ENCODE results near the gene SCN9A. TPM values are rescaled to one million over a fixed set of nuclear protein-coding genes. Genes with fewer than 3 reads are reported as not detected.
"Not testable (repeated sequence)": the region's sequence is repeated elsewhere in the genome, so short reads cannot be mapped to it uniquely, and the experiment has no call there.

Gene SCN9A
- total RNA-seq, 1 donor from 2014 or later = 3.1 TPM

DNA sequence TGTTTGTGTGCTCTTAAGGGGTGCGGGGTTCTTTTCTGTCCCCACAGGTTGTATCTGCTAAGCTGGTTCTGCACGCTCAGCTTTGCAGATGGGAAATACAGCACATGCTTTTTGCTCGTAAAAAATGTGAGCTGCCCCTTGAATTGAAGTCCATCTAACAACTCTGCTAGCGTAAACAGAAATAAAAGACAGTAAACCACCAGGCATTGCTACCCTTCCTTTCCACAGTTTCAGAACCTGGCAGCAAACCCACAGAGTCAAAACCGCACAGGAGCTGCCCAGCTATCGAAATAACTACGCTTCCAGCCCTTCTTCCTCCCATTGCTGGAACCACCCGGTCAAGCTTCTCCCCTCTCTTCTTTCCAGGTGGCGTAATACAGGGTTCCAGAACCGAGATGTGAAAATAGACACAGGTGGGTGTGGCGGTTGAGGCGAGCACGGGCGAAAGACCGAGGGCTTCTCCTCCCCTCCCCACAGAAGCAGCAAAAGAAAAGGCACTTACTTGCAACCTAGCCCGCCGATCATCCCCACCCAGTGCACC, 479 bp downstream of the SCN9A start:
- DNase-seq (ENCODE audit: low spot score) = no peak

DNA sequence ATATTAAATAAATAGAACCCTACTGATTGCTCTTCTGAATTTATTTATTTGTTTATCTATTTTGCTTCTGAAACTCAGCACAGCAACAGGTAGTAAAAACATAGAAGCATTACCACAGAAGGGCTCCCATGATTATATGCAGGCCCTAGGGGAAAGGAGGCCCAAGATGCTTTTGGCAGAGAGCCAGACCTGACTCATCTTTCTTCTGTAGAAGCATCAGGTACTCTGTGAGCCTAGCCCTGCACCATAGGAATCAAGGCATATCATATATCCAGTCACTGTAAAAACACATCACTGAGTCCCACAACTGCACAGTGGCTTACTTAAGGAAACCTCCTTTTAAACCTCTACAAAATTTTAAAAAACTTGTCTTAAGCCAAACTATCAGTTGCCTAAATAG, 1.8 kb downstream of the SCN9A start:
- DNase-seq (ENCODE audit: low spot score) = no peak

DNA sequence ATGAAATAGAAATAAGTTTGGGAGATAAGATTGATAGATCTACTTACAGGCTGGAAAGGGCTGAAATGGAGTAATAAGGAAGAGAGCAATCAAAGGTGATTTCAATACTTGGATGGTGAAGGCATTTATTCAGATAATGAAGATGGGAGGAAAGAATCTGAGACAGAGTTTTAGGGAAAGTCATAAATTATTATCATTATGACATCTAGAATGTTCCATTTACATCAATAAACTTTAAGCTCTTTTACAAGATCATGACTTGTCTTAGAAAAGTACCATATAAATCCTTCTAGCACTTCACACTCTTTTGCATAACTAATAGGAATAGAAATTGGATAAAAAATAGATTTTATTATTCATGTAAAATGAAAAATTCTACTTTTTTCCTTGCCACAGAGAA, 2.2 kb downstream of the SCN9A start:
- DNase-seq (ENCODE audit: low spot score) = no peak

DNA sequence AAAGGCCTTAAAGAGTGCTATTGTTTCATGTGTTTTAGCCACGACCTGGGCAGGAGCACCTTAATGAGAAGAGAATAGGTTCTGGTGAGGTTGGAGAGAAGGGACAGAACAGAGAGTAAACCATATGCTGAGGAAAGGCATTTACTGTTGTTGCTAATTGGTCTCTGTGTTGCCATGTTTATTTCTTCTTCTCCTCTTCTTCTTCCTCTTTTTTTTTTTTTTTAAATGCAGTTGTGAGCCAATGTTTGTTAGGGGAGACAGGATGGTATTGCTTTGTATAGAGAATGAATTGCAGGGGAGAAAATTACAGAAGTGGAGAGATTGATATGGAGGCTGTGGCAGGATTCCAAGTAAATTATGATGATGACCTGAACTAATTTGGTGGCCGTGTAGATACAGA, 2.6 kb downstream of the SCN9A start:
- DNase-seq (ENCODE audit: low spot score) = no peak

DNA sequence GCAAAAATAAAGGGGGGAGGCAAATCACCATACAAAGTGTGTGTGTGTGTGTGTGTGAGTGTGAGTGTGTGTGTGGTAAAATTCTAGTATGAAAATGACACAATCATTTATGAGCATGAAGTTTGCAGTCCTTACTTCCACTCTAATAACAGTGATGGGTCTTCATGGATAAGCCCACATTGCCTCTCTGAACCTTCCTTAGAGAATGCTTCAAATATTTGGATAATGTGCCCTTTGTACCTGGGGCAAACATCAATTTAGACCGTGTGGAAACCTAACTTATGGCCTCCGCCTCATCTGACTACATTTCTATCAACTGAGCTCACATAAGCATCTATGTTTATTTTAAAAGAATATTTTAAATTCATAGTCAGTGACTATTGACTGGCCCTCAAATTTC, 3.7 kb downstream of the SCN9A start:
- no peak for DNase-seq (ENCODE audit: low spot score)

DNA sequence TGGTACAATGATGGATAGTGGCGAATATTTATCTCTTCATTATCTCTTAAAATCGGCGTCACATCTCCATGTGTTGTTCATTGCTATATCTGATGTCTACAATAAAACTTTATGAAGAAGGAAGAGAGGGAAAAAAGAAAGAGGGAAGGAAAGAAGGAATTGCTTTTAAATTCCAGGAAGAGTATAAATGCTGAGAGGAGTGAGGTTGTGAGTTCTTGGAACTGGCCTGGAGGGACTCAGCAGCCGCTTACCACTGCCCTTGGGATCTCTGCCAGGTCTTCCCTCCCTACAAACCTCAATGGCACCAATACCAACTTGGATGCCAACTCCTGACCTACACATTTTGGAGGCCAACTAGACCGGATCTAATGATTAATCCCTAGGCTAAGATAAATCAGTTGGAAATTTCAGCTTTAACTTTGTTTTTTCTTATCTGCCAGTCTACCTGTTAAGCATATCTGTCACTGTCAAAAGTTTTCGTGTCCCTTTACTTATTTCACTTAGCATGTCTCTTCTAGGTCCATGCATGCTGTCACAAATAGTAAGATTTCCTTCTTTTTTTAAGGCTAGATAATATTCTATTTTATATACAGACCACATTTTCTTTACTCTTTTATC, 9.8 kb downstream of the SCN9A start:
- no peak for DNase-seq (ENCODE audit: low spot score)

DNA sequence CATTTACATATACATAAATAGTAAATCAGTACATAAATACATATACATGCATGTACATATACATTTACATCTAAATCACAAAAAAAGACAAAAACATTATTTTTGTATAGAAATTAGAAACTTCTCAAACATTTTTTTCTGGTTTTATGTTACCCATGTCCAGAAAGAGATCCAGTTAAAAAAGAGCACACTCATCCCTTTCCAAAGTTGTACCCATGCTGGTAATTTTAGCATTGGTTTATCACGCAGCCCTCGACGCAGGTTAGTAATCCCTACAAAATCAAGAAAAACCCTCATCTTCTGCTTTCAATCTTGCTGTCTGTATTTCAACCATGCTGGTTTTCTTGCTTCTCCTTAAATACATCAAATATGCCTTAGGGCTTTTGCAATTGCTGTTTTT, 10.5 kb downstream of the SCN9A start:
- DNase-seq (ENCODE audit: low spot score) = no peak

DNA sequence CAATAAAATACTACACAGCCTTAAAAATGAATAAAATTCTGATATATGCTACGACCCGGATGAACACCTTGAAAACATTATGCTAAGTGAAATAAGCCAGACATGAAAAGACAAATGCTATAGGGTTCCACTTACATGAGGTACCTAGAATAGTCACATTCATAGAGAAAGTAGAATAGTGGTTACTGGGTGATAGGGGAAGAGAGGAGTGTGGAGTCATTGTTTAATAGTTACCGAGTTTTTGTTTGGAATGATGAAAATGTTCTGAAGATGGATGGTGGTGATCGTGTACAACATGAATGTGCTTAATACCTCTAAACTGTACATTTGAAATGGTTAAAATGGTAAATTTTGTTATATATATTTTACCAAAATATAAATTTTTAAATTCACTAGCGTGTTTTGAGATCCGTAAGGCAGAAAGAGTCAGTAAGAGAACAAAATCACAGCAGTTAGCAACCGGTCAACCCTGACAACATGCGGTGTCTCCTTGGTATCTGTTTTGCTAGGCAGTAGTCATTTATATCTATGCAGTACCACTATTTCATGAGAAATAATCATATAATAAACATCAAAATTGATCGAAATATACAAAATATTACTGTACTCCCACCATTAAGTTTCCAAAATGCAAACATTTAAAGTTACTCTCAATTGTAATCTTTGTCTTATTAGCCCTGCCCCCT, 11.1 kb downstream of the SCN9A start:
- no peak for DNase-seq (ENCODE audit: low spot score)

DNA sequence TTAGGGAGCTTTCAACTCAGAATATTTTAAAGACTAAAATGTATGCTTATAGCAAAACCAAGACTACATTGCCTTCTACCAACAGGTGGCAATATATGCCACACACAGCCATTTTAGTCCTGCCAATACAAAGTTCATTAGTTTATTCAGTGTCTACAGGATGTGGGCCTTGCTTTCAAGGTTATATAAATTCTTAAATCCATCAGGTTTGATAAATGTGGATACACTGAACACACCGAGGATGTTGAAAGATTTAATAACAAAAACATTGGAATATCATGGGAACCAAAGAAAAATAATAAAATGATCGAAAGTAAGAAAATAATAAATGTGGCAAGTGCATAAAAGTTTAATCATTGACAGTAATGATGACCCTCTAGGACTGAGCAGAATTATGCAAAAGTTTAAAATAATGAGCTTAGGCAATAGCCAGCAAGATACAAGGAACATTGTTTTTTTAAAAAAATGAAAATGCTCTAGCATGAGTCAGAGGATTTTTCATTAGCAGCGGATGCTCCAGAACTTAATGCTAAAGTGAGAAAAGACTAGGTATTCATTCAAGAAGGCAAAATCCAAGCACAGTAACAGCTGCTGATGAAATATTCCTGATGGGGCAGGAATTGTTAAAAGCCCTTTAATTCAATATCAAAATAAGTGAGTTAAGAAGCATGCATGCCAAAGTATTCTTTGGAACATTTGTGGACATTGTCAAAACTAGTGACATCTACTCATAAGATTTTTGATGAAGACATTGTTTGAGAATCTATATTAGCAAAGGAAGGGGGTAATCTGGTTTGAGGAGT, 14.2 kb downstream of the SCN9A start:
- DNase-seq (ENCODE audit: low spot score) = no peak

DNA sequence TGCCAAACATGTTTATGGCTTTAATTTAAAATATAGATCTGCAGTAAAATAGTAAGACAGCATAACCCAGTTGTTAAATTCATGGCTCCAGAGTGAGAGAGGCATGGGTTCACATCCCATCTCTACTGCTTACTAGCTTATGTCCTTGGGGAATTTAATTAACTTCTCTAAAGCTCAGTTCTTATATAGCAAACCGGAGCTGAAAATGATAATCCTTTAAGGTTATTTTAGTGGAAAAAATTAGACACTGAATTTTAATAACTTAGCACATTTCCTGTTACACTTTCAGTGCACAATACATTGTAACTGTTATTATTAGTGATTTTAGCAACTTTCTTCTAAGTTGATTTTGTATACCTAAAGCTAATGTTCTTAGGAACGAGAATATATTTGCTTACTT, 14.8 kb downstream of the SCN9A start:
- DNase-seq (ENCODE audit: low spot score) = no peak

DNA sequence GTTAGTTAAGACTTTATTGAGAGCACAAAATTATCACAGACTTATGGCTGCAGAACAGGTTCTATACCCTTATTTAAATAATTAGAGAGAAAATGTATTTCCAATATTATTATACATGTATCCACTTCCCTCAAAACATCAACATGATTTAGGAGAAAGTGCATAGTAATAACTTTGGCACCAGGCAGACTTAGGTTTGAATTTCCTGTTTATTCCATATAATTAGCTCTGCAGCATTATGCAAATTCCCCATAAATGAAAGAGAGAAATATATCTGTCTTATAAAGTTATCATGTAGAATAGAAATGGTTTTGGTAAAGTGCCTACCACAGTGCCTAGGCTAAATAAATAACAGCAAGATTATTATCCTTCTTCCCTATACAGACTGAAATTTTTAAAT, 15.3 kb downstream of the SCN9A start:
- DNase-seq (ENCODE audit: low spot score) = no peak

DNA sequence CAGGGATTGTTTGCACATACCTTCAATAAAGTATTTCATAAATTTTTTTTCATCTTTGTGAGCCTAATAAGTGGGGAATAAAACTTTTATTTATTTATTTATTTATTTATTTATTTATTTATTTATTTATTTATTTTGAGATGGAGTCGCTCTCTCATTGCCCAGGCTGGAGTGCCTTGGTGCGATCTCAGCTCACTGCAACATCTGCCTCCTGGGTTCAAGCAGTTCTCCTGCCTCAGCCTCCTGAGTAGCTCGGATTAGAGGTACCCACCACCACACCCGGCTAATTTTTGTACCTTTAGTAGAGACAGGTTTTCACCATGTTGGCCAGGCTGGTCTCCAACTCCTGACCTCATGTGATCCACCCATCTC, 17.8 kb downstream of the SCN9A start:
- not testable (repeated sequence) for DNase-seq (ENCODE audit: low spot score)

DNA sequence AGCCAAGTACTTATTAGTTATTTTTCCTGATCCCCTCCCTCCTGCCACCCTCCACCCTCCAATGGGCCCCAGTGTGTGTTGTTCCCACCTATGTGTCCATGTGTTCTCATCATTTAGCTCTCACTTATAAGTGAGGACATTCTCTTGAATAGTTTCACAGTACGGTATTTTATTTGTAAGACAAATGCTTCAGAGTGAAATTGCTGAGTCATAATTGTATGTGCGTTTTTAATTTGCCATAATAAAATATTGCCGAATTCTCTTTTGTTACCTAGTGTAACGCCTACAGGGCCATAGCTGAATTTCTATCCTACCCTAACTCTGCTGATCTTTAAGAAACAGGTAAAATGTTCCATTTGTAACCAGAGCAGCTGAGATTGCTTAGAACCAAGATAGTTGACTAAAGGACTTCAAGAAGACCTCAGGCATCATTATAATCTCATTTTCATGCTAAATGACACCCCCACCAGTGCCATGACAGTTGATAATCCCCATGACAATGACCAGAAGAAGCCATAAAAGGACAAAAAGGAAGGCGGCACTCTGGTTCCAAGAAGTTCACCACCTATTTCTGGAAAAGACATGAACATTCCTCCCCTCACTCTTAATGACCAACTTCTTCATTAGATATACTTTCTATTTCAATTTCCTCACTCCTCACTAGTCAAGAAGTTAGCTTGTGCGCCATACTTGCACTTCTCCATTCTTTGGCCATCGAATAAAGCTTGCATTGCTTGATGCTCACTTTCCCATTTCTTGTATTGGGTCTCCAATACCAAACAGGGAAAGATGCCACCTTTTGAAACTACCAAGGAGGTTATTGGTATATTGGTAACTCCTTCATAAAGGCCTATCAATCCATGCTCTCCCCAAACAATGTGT, 18.4 kb downstream of the SCN9A start:
- no peak for DNase-seq (ENCODE audit: low spot score)

DNA sequence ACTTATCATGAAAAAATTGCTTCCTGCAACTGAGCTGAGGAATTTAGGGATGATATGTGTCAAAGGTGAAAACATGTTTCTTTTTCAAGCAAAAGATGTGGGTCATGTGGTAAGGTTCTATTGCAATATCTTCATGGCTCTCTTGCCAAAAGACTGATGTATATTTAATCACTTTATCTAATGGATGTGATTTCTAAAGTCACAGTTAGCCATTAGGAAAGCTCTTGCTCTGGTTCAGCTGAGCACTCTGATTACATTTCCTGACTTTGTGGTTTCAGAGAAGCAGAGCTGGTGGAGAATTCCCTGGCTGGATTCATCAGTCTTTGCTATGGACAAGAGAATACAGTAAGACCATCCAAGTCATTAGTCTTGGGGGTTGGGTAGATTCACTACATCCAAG, 24.4 kb downstream of the SCN9A start:
- DNase-seq (ENCODE audit: low spot score) = no peak

DNA sequence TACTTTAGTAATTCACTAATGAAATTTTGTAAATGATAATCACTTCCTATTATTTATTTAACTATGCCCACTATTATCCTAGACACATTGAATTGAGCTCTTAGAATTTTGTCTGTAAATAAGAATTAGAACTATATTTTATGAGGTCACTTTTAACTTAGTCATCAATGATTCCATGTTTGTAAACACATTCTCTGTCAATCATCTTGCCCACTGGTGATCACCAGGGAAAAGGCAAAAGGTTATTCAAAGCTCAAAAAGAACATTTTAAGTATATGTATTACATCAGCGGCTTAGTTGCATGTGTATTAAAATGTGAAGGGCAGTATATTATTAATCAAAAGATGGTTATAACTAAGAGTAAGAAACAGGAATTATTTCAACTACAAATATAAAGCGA, 25.2 kb downstream of the SCN9A start:
- DNase-seq (ENCODE audit: low spot score) = no peak

DNA sequence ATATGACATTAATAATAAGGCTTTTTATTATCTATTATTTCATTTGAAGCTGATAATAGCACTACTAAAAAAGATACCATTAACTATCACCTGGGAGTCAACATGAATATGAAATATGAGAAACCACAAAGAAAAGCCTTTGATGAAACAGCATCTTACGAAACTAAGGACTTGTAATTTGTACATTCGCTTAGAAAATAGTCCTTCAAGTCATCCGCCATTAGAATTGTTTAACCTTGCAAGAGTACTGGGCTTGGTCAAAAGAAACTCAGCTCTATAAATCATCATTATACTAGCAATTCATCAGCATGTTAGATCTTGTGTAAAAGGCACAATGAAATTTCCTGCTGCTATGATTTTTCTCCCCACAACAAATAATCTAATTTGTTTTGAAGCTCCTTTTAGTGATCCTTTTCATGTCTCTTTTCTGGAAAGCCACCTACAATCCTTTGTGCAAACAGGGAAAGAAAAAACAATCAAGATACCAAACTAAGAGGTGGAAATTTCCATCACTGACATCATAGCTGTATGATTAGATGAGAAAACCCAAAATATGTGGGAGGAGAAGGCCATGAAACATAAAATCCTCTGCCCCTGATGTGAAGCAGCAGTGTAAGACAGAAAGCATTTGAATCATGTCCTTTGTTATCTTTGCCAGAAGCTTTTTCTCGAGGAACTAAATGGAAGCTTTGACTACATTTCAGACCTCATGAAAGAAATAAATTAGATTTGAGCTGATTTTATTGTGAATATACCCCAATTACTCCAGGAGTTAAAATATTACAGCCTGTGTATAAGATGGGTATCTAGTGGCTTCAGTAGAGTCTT, 31.2 kb downstream of the SCN9A start:
- DNase-seq (ENCODE audit: low spot score) = no peak

DNA sequence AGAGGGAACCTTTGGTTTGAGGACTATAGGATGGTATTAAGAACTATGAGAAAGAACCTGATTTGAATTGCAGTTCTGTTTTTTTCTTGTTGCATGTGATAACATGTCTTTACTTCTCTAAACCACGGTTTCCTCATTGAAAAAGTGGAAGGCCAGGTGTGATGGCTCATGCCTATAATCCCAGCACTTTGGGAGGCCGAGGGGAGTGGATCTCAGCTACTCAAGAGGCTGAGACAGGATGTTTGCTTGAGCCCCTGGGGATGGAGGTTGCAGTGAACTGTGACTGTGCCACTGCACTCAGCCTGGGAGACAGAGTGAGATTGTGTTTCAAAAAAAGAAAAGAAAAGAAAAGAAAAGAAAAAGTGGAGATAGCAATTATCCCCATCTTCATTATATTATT, 32.3 kb downstream of the SCN9A start:
- no peak for DNase-seq (ENCODE audit: low spot score)

DNA sequence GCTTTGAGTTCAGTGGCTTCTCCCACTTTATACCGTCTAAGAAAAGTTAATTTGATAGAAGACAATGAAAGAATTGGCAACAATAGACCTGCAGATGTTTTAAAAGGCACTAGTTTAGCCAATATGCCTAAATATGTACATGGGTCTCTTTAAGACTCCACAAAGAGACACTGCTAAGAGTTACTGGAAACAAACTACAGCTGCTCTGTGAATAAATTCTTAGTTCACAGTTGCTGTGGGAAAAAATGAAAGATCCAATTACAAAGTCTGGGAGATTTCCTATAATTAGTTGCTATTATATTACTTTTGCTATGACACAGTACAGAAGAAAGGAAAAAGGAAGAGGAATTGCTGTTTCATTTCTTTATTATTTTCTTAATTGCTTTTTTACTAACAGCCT, 34.3 kb downstream of the SCN9A start:
- DNase-seq (ENCODE audit: low spot score) = no peak

DNA sequence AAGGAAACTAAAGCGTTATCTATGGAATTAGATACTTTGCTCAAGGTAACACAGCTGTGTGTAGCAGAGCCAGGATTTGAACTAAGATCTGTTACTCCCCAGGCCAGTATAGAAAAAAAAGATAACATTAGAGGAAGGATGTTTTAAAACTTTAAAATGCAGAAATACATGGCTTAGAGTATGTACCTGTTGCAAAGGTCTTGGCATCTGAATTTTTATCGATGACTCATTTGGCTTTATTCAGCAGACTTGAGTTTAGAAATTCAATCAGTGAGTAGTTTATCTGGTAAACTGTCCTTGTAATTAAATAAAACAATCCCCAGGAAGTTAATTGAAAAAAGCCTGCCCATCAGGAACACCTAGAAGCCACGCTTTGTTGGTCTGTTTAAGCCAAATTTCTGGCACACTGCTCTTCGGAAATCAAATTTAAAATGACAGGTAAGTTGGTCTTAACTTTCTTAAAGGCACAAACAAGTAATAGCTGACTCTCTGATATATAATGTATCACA, 36.9 kb downstream of the SCN9A start:
- DNase-seq (ENCODE audit: low spot score) = no peak

DNA sequence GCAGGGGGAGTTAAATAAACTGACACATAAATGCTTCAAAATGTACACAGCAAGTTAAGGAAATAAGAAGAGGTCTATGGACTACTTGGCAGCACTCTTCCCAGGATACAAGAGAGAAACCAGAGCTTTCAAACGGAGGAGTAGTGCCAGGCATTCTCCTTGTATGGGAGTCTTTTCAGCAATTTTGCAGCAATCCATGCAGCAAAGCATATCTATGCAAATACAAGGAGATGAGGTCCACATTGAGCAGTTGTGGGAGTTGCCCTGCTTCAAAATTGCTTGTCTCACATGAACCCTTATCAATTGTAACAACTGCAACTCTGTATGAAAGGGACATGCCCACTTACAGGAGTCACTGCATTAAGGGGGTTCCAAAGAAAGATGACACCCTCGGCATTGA, 37.8 kb downstream of the SCN9A start:
- DNase-seq (ENCODE audit: low spot score) = no peak

DNA sequence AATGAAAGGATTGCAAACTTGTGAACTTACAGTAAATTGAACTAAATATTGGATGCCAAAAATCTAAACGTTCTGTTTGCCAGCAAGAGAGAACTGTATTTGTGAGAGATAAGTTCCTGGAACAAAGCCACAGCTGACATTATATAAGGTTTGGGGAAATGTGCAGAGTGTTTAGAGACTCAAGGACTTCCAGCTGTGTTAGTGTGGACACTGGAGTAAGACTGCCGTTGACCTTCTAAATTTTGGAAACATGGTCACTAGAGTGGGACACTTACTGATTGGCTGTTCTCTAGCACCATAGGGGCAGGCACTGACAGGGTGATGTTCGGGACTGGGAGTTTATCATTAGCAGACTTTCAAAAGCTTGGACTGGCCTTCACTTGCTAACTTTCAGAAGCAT, 40.5 kb downstream of the SCN9A start:
- DNase-seq (ENCODE audit: low spot score) = no peak
